ENCODE results near the gene NTRK2.

GRCh38 chr9:84781458-84781857, 111.9 kb downstream of the NTRK2 start:
- peak; percentile 55 for TF ChIP-seq CTCF (conservative IDR thresholded peaks at IDR 0.05)
- no peak for TF ChIP-seq EZH2 (IDR thresholded peaks at IDR 0.05; ENCODE audit: low read depth)
